ENCODE results near the gene RAP1GAP2.
"Not testable (repeated sequence)": the region's sequence is repeated elsewhere in the genome, so short reads cannot be mapped to it uniquely, and the experiment has no call there.

RAP1GAP2 gene

GRCh38 chr17:2995886-2996809 lies 199.9 kb downstream of the RAP1GAP2 start:
- Histone ChIP-seq H3K23ac (ENCODE audit: low read length) (no peak overlapping the region), H3K36me3 (ENCODE audit: control insufficient read depth in 1 of 2, insufficient read depth in 2 of 2, low read length in 2 of 2) (peaks cover 11 to 18% of the 10 kb centered on the region in 2 experiments), H3K4me1 (ENCODE audit: control insufficient read depth in 1 of 2, insufficient read depth in 2 of 2, low read length in 2 of 2) (peaks cover 3 to 5% of the 10 kb centered on the region in 2 experiments), H2BK5ac (ENCODE audit: low read depth, low read length, poor library complexity) (no peak overlapping the region), H4K91ac (ENCODE audit: low read depth, low read length) (no peak overlapping the region), H3K9me3 (ENCODE audit: insufficient read depth, low read depth, low read length) (peaks cover 2% of the 10 kb centered on the region), H3K14ac (ENCODE audit: low read length) (no peak overlapping the region), H3K4ac (ENCODE audit: low read depth, low read length) (no peak overlapping the region), H3K79me2 (ENCODE audit: control insufficient read depth, insufficient read depth, low read length, poor library complexity) (no peaks in the 10 kb centered on the region), H3K4me2 (ENCODE audit: low read length) (no peak overlapping the region), H3K18ac (ENCODE audit: low read length) (no peak overlapping the region), H2AFZ (ENCODE audit: insufficient read depth, low read length, poor library complexity) (no peak overlapping the region), H4K12ac (ENCODE audit: low read depth, low read length) (no peak overlapping the region), H3K27me3 (ENCODE audit: insufficient read depth, low read length) (no peaks in the 10 kb centered on the region), H3K4me3 (ENCODE audit: low read depth, low read length) (no peak overlapping the region), H3K9ac (ENCODE audit: low read length) (no peak overlapping the region), H2BK12ac (ENCODE audit: low read length) (no peak overlapping the region), H3K27ac (ENCODE audit: low read depth, low read length) (no peak overlapping the region), H3K79me1 (ENCODE audit: low read length) (no peaks in the 10 kb centered on the region), H4K8ac (ENCODE audit: low read depth, low read length) (no peak overlapping the region), H2BK120ac (ENCODE audit: insufficient read depth, low read length, poor library complexity) (no peak overlapping the region), H2AK5ac (ENCODE audit: low read length) (no peak overlapping the region)
- no CpG with 5 or more reads among the region's 17 CpGs for WGBS (ENCODE audit: extremely low coverage, insufficient coverage, insufficient read length)
- no peak for DNase-seq

DNA sequence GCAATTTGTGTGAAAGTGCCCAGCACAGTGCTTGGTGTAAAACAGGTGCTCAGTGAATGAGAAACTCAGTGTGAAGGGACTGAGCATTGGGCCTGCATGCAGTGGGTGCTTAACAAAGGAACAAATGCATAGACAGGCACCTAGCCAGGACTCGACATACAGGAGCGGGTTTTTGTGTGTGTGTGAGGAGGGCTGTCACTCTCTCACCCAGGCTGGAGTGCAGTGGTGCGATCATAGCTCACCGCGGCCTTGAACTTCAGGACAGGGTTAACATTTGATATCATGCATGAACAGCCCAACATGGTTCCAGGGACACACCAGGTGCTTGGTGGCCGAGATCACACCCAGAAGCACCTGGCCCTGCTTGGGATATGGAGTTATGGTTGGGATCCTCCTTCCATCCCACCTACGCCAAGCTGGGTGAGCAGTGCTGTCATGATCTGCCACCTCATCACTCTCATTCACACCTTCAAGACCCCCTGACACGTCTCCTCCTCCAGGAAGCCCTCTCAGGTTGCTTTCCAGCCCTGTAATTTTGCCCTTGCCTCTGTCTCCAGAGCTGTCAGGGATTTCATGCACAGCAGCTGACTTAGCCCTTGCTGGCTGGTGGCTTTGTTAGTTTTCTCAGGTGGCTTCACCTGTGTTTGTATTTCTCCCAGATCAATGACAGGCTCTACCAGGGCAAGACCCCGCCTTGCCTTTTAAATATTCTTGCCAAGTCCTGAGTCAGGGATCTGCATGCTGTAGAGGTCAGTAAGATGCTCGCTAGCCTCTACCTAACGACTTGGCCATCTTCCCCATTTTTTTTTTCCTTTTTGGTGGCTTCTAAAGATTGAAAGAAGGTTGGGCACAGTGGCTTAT lies 200.8 kb downstream of the RAP1GAP2 start:
- H3K4me3 ChIP-seq (ENCODE audit: low read depth, low read length): no peak overlapping the region
- peaks cover 11 to 15% of the 10 kb centered on the region in 2 experiments for H3K36me3 ChIP-seq (ENCODE audit: control insufficient read depth in 1 of 2, insufficient read depth in 2 of 2, low read length in 2 of 2)
- no CpG with 5 or more reads among the region's 11 CpGs for WGBS (ENCODE audit: extremely low coverage, insufficient coverage, insufficient read length)

DNA sequence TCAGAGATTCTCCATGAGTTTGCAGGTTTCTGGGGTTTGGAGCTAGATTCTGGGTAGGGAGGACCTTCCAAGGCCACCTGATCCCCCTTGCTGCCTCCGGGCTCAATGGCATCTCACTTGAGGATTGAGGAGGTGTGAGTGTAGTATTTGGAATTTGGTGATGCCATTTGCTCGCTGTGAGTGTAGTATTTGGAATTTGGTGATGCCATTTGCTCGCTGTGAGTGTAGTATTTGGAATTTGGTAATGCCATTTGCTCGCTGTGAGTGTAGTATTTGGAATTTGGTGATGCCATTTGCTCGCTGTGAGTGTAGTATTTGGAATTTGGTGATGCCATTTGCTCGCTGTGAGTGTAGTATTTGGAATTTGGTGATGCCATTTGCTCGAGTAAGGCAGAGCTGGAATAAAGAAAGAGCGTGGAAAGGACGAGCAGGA lies 202.2 kb downstream of the RAP1GAP2 start:
- 100% methylated on average over 2 of the region's 9 CpGs for WGBS (ENCODE audit: extremely low coverage, insufficient coverage, insufficient read length)
- H3K4me1 ChIP-seq (ENCODE audit: control insufficient read depth in 1 of 2, insufficient read depth in 2 of 2, low read length in 2 of 2); H3K27ac ChIP-seq (ENCODE audit: low read depth, low read length); H2BK120ac ChIP-seq (ENCODE audit: insufficient read depth, low read length, poor library complexity); H3K9ac ChIP-seq (ENCODE audit: low read length); H2BK5ac ChIP-seq (ENCODE audit: low read depth, low read length, poor library complexity); H4K91ac ChIP-seq (ENCODE audit: low read depth, low read length); H3K79me2 ChIP-seq (ENCODE audit: control insufficient read depth, insufficient read depth, low read length, poor library complexity); H4K12ac ChIP-seq (ENCODE audit: low read depth, low read length); H3K4ac ChIP-seq (ENCODE audit: low read depth, low read length); H3K14ac ChIP-seq (ENCODE audit: low read length); H3K18ac ChIP-seq (ENCODE audit: low read length); H2BK12ac ChIP-seq (ENCODE audit: low read length); H3K23ac ChIP-seq (ENCODE audit: low read length); H2AFZ ChIP-seq (ENCODE audit: insufficient read depth, low read length, poor library complexity); H2AK5ac ChIP-seq (ENCODE audit: low read length); H3K4me2 ChIP-seq (ENCODE audit: low read length); H3K4me3 ChIP-seq (ENCODE audit: low read depth, low read length); H3K27me3 ChIP-seq (ENCODE audit: insufficient read depth, low read length); H4K8ac ChIP-seq (ENCODE audit: low read depth, low read length); H3K9me3 ChIP-seq (ENCODE audit: insufficient read depth, low read depth, low read length); H3K79me1 ChIP-seq (ENCODE audit: low read length): not testable (repeated sequence)
- H3K36me3 ChIP-seq (ENCODE audit: control insufficient read depth in 1 of 2, insufficient read depth in 2 of 2, low read length in 2 of 2): peaks cover 8 to 15% of the 10 kb centered on the region in 2 experiments
- peak; percentile 42 to 66 for DNase-seq

More for the DNA sequence above, 200.8 kb downstream of the RAP1GAP2 start:
- no peak overlapping the region for H3K4me2 ChIP-seq (ENCODE audit: low read length)
- H4K12ac ChIP-seq (ENCODE audit: low read depth, low read length): no peak overlapping the region
- H3K9me3 ChIP-seq (ENCODE audit: insufficient read depth, low read depth, low read length): peaks cover 2% of the 10 kb centered on the region
- no peak overlapping the region for H3K9ac ChIP-seq (ENCODE audit: low read length)
- no peak overlapping the region for H3K4ac ChIP-seq (ENCODE audit: low read depth, low read length)
- no peak for DNase-seq
- no peaks in the 10 kb centered on the region for H3K79me2 ChIP-seq (ENCODE audit: control insufficient read depth, insufficient read depth, low read length, poor library complexity)
- no peak overlapping the region for H4K8ac ChIP-seq (ENCODE audit: low read depth, low read length)
- H4K91ac ChIP-seq (ENCODE audit: low read depth, low read length): no peak overlapping the region
- H3K14ac ChIP-seq (ENCODE audit: low read length): no peak overlapping the region
- no peak overlapping the region for H2AFZ ChIP-seq (ENCODE audit: insufficient read depth, low read length, poor library complexity)
- no peaks in the 10 kb centered on the region for H3K27me3 ChIP-seq (ENCODE audit: insufficient read depth, low read length)
- no peaks in the 10 kb centered on the region for H3K79me1 ChIP-seq (ENCODE audit: low read length)
- H2BK120ac ChIP-seq (ENCODE audit: insufficient read depth, low read length, poor library complexity): no peak overlapping the region
- no peak overlapping the region for H2BK5ac ChIP-seq (ENCODE audit: low read depth, low read length, poor library complexity)
- H2BK12ac ChIP-seq (ENCODE audit: low read length): no peak overlapping the region
- peak overlapping the region; percentile 17 for H3K23ac ChIP-seq (ENCODE audit: low read length)
- no peak overlapping the region for H3K27ac ChIP-seq (ENCODE audit: low read depth, low read length)
- H3K4me1 ChIP-seq (ENCODE audit: control insufficient read depth in 1 of 2, insufficient read depth in 2 of 2, low read length in 2 of 2): peaks cover 3 to 7% of the 10 kb centered on the region in 2 experiments
- H3K18ac ChIP-seq (ENCODE audit: low read length): no peak overlapping the region
- no peak overlapping the region for H2AK5ac ChIP-seq (ENCODE audit: low read length)

- peaks cover 2% of the 10 kb centered on the region for H3K79me1 ChIP-seq (ENCODE audit: low read length)
- H4K91ac ChIP-seq (ENCODE audit: low read depth, low read length): no peak overlapping the region
- no peak overlapping the region for H4K8ac ChIP-seq (ENCODE audit: low read depth, low read length)
- peaks cover 0 to 12% of the 10 kb centered on the region in 2 experiments for H3K4me1 ChIP-seq (ENCODE audit: control insufficient read depth in 1 of 2, insufficient read depth in 2 of 2, low read length in 2 of 2)
- no peak overlapping the region for H2AK5ac ChIP-seq (ENCODE audit: low read length)
- H2BK12ac ChIP-seq (ENCODE audit: low read length): no peak overlapping the region
- no peak for DNase-seq
- no peak overlapping the region for H3K14ac ChIP-seq (ENCODE audit: low read length)
- WGBS (ENCODE audit: extremely low coverage, insufficient coverage, insufficient read length): no CpG with 5 or more reads among the region's 14 CpGs
- no peak overlapping the region for H3K9ac ChIP-seq (ENCODE audit: low read length)
- H2BK5ac ChIP-seq (ENCODE audit: low read depth, low read length, poor library complexity): no peak overlapping the region
- H3K18ac ChIP-seq (ENCODE audit: low read length): no peak overlapping the region
- no peak overlapping the region for H3K27ac ChIP-seq (ENCODE audit: low read depth, low read length)
- H3K27me3 ChIP-seq (ENCODE audit: insufficient read depth, low read length): no peaks in the 10 kb centered on the region
- no peak overlapping the region for H2AFZ ChIP-seq (ENCODE audit: insufficient read depth, low read length, poor library complexity)
- no peak overlapping the region for H3K23ac ChIP-seq (ENCODE audit: low read length)
- H3K9me3 ChIP-seq (ENCODE audit: insufficient read depth, low read depth, low read length): no peaks in the 10 kb centered on the region
- H3K4me2 ChIP-seq (ENCODE audit: low read length): no peak overlapping the region
- no peak overlapping the region for H2BK120ac ChIP-seq (ENCODE audit: insufficient read depth, low read length, poor library complexity)
- no peak overlapping the region for H4K12ac ChIP-seq (ENCODE audit: low read depth, low read length)
- H3K4ac ChIP-seq (ENCODE audit: low read depth, low read length): no peak overlapping the region
- H3K4me3 ChIP-seq (ENCODE audit: low read depth, low read length): no peak overlapping the region
- H3K79me2 ChIP-seq (ENCODE audit: control insufficient read depth, insufficient read depth, low read length, poor library complexity): no peaks in the 10 kb centered on the region
- H3K36me3 ChIP-seq (ENCODE audit: control insufficient read depth in 1 of 2, insufficient read depth in 2 of 2, low read length in 2 of 2): peaks cover 4 to 6% of the 10 kb centered on the region in 2 experiments
Observed at GRCh38 chr17:3002538-3003295, 206.5 kb downstream of the RAP1GAP2 start.
